Measurements from ENCODE around the gene GOLGA8B.
"Not testable (repeated sequence)": the region's sequence is repeated elsewhere in the genome, so short reads cannot be mapped to it uniquely, and the experiment has no call there.

The GOLGA8B gene

GRCh38 chr15:34594361-34594760 lies 10.9 kb upstream of the GOLGA8B start:
- no peak for DNase-seq

- no peak for DNase-seq
Observed at GRCh38 chr15:34591306-34591705, 7.9 kb upstream of the GOLGA8B start.

- DNase-seq = peak; percentile 85
Observed at GRCh38 chr15:34588046-34588674, 4.7 kb upstream of the GOLGA8B start.

GRCh38 chr15:34585966-34586365 lies 2.5 kb upstream of the GOLGA8B start:
- not testable (repeated sequence) for DNase-seq

- no peak for DNase-seq
Observed at GRCh38 chr15:34584996-34585395, 1.5 kb upstream of the GOLGA8B start.

- no peak for DNase-seq
Observed at GRCh38 chr15:34584330-34584668, 848 bp upstream of the GOLGA8B start.

GRCh38 chr15:34582461-34583371 lies 735 bp downstream of the GOLGA8B start:
- no peak for DNase-seq

GRCh38 chr15:34581687-34582460 lies 1.6 kb downstream of the GOLGA8B start:
- DNase-seq = not testable (repeated sequence)

- DNase-seq = no peak
Observed at GRCh38 chr15:34581043-34581365, 2.4 kb downstream of the GOLGA8B start.

- not testable (repeated sequence) for DNase-seq
Observed at GRCh38 chr15:34580251-34581042, 3.0 kb downstream of the GOLGA8B start.

- DNase-seq = no peak
Observed at GRCh38 chr15:34578283-34578674, 5.2 kb downstream of the GOLGA8B start.

GRCh38 chr15:34577658-34578282 lies 5.7 kb downstream of the GOLGA8B start:
- DNase-seq = not testable (repeated sequence)

GRCh38 chr15:34575035-34575434 lies 8.4 kb downstream of the GOLGA8B start:
- DNase-seq = not testable (repeated sequence)

- not testable (repeated sequence) for DNase-seq
Observed at GRCh38 chr15:34572921-34573320, 10.5 kb downstream of the GOLGA8B start.

GRCh38 chr15:34572019-34572641 lies 11.3 kb downstream of the GOLGA8B start:
- DNase-seq = not testable (repeated sequence)

- not testable (repeated sequence) for DNase-seq
Observed at GRCh38 chr15:34569670-34570396, 13.6 kb downstream of the GOLGA8B start.

GRCh38 chr15:34567174-34567573 lies 16.3 kb downstream of the GOLGA8B start:
- DNase-seq = not testable (repeated sequence)

GRCh38 chr15:34564711-34565110 lies 18.7 kb downstream of the GOLGA8B start:
- DNase-seq = not testable (repeated sequence)

GRCh38 chr15:34560814-34561213 lies 22.6 kb downstream of the GOLGA8B start:
- not testable (repeated sequence) for DNase-seq

- DNase-seq = not testable (repeated sequence)
Observed at GRCh38 chr15:34559764-34560163, 23.7 kb downstream of the GOLGA8B start.

- not testable (repeated sequence) for DNase-seq
Observed at GRCh38 chr15:34555162-34555561, 28.3 kb downstream of the GOLGA8B start.
